ENCODE data around the gene PKD2L2.

Gene PKD2L2

GRCh38 chr5:137856916-137857862 lies 32.1 kb upstream of the PKD2L2 start:
- no peak overlapping the region for H3K27ac ChIP-seq (ENCODE audit: low read depth, low read length)
- H4K20me1 ChIP-seq (ENCODE audit: low read depth, low read length): no peaks in the 10 kb centered on the region; the same call in 1 of the 2 replicates
- no peaks in the 10 kb centered on the region for H3K9me2 ChIP-seq (replicated peaks; ENCODE audit: insufficient read depth, low read length)
- H3K9ac ChIP-seq (ENCODE audit: low read length): no peak overlapping the region
- TF ChIP-seq CTCF (IDR thresholded peaks at IDR 0.05; ENCODE audit: insufficient read depth, low read length, poor library complexity, severe bottlenecking) (no peak), EZH2phosphoT487 (conservative IDR thresholded peaks at IDR 0.05; ENCODE audit: low read length) (no peak)
- no peak overlapping the region for H3K4me3 ChIP-seq (ENCODE audit: insufficient read depth, low read length, poor library complexity, severe bottlenecking)
- H3K27me3 ChIP-seq (ENCODE audit: low read length): no peaks in the 10 kb centered on the region
- H2AFZ ChIP-seq (ENCODE audit: low read depth, low read length, severe bottlenecking): no peak overlapping the region
- H3K36me3 ChIP-seq (ENCODE audit: low read length): no peaks in the 10 kb centered on the region
- H3K79me2 ChIP-seq (ENCODE audit: insufficient read depth, low read length): no peaks in the 10 kb centered on the region
- H3K4me2 ChIP-seq (ENCODE audit: low read depth, low read length, poor library complexity, severe bottlenecking): no peak overlapping the region
- H3F3A ChIP-seq (ENCODE audit: insufficient read depth): no peaks in the 10 kb centered on the region
- no peaks in the 10 kb centered on the region for H3K9me3 ChIP-seq (ENCODE audit: insufficient read depth, low read length)

- H3K79me2 ChIP-seq (ENCODE audit: insufficient read depth, low read length): no peaks in the 10 kb centered on the region
- no peaks in the 10 kb centered on the region for H3K36me3 ChIP-seq (ENCODE audit: low read length)
Observed at GRCh38 chr5:137858223-137858916, 30.9 kb upstream of the PKD2L2 start.

GRCh38 chr5:137858954-137859353 lies 30.3 kb upstream of the PKD2L2 start:
- Histone ChIP-seq H3K79me2 (ENCODE audit: insufficient read depth, low read length) (no peaks in the 10 kb centered on the region), H3K4me3 (ENCODE audit: insufficient read depth, low read length, poor library complexity, severe bottlenecking) (no peak overlapping the region), H3K9me3 (ENCODE audit: insufficient read depth, low read length) (no peaks in the 10 kb centered on the region), H3F3A (ENCODE audit: insufficient read depth) (no peaks in the 10 kb centered on the region), H3K4me2 (ENCODE audit: low read depth, low read length, poor library complexity, severe bottlenecking) (no peak overlapping the region), H3K27ac (ENCODE audit: low read depth, low read length) (no peak overlapping the region), H4K20me1 (ENCODE audit: low read depth, low read length) (no peaks in the 10 kb centered on the region; the same call in 1 of the 2 replicates), H3K9me2 (replicated peaks; ENCODE audit: insufficient read depth, low read length) (no peaks in the 10 kb centered on the region), H3K36me3 (ENCODE audit: low read length) (no peaks in the 10 kb centered on the region), H3K9ac (ENCODE audit: low read length) (no peak overlapping the region), H2AFZ (ENCODE audit: low read depth, low read length, severe bottlenecking) (no peak overlapping the region), H3K27me3 (ENCODE audit: low read length) (no peaks in the 10 kb centered on the region)
- TF ChIP-seq EZH2phosphoT487 (conservative IDR thresholded peaks at IDR 0.05; ENCODE audit: low read length) (no peak), CTCF (IDR thresholded peaks at IDR 0.05; ENCODE audit: insufficient read depth, low read length, poor library complexity, severe bottlenecking) (no peak)

More at GRCh38 chr5:137858223-137858916, 30.9 kb upstream of the PKD2L2 start:
- no peaks in the 10 kb centered on the region for H3K9me3 ChIP-seq (ENCODE audit: insufficient read depth, low read length)
- TF ChIP-seq EZH2phosphoT487 (conservative IDR thresholded peaks at IDR 0.05; ENCODE audit: low read length) (no peak), CTCF (IDR thresholded peaks at IDR 0.05; ENCODE audit: insufficient read depth, low read length, poor library complexity, severe bottlenecking) (no peak)
- H3K4me2 ChIP-seq (ENCODE audit: low read depth, low read length, poor library complexity, severe bottlenecking): peak overlapping the region; percentile 25
- no peaks in the 10 kb centered on the region for H3K27me3 ChIP-seq (ENCODE audit: low read length)
- H3F3A ChIP-seq (ENCODE audit: insufficient read depth): no peaks in the 10 kb centered on the region
- no peak overlapping the region for H2AFZ ChIP-seq (ENCODE audit: low read depth, low read length, severe bottlenecking)
- no peak overlapping the region for H3K4me3 ChIP-seq (ENCODE audit: insufficient read depth, low read length, poor library complexity, severe bottlenecking)
- no peak overlapping the region for H3K9ac ChIP-seq (ENCODE audit: low read length)
- H3K27ac ChIP-seq (ENCODE audit: low read depth, low read length): no peak overlapping the region
- H4K20me1 ChIP-seq (ENCODE audit: low read depth, low read length): no peaks in the 10 kb centered on the region; the same call in 1 of the 2 replicates
- no peaks in the 10 kb centered on the region for H3K9me2 ChIP-seq (replicated peaks; ENCODE audit: insufficient read depth, low read length)
